D341Med (cell line): ENCODE measurements around the gene CHD1L.
"Not testable (repeated sequence)": the region's sequence is repeated elsewhere in the genome, so short reads cannot be mapped to it uniquely, and the experiment has no call there.

ENCODE experiments used
- DNase-seq: peaks from one replicate; pipeline ENCODE4 v3.0.0; 2012; ENCODE audit warnings: low spot score

CHD1L gene

DNA sequence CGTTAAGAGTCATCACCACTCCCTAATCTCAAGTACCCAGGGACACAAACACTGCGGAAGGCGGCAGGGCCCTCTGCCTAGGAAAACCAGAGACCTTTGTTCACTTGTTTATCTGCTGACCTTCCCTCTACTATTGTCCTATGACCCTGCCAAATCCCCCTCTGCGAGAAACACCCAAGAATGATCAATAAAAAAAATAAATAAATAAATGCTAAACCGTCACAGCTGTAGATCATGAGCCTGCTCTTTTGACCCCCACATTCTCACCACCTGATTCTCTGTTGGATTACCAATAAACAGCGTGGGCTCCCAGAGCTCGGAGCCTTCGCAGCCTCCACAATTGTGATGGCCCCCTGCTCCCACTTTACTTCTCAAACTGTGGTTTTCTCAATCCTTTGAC, 8.6 kb upstream of the CHD1L start:
- not testable (repeated sequence) for DNase-seq

DNA sequence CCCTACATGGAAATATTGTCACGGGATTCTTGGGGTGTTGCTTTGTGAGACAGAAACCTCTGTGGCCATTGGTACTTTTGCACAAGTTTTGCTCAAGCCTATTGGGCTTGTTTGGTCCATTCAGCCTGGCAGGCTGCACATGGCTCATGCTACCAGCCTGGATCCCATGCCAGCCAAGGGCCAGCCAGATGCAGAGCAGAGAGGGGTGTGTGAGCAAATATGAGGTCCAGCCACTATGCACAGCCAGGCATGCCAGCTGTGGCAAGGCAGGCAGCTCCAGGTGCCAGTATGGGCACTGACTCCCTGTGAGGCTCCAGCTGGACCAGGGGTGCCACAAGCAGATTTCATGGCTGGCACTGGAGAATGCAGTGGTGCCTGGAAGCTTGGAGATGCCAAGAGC, 6.7 kb upstream of the CHD1L start:
- DNase-seq = no peak

DNA sequence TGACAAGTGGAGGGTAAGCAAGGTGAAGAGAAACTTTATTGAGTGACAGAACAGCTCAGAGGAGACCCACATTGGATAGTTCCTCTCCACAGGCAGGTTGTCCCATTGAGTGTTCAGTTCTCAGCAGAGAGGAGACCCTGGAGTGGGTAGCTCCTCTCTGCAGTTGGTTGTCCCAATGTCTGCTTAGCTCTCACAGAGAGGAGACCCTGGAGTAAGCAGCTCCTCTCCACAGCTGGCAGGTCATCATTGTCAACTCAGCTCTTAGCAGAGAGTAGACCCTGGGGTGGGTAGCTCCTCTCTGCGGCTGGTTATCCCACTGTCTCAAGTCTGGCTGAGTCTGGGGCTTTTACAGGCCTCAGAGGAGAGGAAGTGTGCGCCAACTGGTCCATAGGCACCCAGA, 6.0 kb upstream of the CHD1L start:
- no peak for DNase-seq

DNA sequence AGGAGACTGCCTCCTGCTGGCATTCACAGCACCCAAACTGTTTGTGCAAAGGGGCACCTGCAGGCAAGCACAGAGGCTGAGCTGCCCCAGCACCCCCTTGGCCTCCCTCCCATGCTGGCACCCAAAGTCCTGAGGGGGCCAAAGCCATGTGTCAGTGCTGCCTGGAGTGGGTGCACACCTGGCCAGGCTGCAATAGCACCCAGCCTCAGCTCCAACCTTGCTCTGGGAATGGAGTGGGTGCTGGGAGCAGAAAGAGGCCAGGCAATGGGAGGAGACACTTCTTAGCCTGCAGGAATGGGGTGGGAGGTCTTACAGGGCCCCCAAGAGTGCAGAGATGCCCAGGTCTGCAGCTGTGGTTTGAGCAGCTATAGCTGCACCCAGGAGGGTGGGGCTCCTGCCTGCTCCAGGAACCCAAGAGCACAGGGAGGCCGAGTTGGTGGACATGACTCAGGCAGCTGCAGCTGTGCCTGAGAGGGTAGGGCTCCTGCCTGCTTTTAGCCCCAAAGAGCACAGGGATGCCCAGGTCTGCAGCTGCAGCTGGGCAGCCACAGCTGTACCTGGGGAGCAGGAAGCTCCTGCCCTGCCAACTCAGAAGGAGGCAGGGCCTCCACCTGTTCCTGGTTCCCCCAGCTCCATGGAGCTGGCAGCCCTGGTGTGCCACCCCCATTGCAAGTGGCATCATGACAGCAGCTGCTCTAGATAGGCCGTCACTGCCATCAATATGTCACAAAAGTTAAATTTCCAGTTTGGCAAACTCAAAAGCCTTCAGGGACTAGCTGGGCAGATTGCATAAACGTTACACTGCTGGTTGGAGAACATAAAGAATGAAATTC, 5.3 kb upstream of the CHD1L start:
- DNase-seq = no peak

DNA sequence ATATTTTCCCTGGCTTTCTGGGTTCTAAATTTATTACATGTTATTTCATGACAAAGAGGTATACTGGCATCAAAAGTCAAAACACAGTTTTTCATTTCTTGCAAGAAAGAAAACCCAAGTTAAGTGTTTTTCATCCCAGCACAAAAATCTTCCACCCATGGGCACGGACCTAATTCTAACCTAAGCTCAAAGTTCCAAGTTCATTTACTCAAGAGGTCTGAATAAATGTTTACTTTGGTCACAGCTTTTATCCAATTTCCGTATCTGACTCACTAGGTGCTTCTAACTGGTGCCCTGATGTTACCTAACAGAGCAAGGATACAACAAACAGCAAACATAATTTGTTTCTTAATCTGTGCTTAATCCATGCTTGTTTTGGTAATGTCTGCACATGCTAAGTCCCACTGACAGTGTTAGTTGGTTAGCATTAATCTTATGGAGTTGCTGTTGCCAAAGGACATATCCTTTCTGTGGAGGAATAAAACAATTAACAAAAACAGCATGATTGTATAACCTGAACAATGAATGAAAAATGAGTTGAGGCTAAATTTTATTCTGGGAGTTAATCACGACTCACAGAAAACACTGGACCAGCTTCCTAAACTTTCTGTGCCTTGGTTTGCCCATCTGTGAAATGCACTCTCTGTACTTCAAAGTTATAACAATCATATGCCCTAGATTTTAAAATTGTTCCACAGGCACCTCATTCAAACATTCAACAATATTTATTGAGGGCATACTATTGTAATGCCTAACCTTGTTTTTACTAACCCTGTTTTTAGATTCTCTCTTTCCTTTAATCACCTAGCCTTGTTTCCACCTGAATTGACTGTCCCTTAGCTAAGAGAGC, 4.2 kb upstream of the CHD1L start:
- no peak for DNase-seq

DNA sequence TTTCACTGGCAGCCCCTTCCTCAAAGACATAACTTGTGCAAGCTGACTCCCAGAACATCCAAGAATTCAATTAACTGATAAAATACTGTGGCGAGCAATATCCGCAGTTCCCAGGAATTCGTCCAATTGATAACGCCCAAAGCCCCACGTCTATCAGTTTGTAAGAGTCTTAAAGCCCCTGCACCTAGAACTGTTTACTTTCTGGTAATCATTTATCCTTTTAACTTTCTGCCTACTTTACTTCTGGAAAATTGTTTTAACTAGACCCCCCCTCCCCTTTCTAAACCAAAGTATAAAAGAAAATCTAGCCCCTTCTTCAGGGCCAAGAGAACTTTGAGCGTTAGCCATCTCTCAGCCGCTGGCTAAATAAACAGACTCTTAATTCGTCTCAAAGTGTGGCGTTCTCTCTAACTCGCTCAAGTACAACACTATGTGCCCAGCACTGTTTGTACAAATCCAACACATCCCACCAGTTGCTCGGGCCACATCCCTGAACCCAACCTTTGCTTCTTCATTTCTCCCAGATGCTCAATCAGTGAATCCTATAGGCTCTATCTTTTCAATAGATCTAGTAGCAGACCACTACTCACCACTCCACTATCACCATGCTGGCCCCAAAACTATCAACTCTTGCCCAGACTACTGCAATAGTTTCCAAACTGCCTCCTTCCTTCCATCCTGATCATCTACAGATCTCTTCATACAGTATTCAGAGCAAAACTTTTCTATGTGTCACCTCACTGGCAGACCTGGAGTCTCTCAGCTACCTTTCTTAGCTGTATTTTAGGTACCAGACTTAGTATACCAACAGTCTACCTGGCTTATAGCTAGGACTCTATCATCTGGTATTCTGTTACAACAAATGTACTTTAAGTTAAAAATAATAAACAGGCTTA, 3.3 kb upstream of the CHD1L start:
- DNase-seq = no peak

DNA sequence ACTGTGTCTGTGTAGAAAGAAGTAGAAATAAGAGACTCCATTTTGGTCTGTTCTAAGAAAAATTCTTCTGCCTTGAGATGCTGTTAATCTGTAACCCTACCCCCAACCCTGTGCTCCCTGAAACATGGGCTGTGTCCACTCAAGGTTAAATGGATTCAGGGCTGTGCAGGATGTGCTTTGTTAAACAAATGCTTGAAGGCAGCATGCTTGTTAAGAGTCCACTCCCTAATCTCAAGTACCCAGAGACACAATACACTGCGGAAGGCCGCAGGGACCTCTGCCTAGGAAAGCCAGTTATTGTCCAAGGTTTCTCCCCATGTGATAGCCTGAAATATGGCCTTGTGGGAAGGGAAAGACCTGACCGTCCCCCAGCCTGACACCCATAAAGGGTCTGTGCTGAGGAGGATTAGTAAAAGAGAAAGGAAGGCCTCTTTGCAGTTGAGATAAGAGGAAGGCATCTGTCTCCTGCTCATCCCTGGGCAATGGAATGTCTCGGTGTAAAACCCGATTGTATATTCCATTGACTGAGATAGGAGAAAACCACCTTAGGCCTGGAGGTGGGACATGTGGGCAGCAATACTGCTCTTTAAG, 2.3 kb upstream of the CHD1L start:
- DNase-seq = not testable (repeated sequence)

DNA sequence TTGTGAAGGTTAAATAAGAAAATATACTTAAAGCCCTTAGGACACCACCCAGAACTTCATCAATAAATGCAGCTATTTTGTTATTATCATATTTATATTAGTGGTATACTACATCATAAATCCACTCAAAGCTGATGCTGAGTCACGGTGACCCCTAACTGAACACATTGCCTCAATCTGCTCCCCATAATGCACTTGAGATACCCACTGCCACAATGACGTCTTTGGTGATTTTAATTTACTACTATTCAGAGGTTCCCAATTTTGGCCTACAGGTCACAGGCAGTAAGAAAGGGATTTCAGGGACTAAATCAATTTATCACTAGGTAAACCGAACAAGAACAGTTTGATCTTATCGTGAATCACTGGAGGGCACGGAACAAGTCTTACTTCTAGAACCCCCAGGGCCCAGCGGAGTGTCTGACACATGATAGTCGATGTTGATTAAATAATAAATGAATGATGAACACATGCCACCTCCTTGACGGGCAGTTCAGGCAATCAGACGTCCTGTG, 493 bp upstream of the CHD1L start:
- DNase-seq = no peak

DNA sequence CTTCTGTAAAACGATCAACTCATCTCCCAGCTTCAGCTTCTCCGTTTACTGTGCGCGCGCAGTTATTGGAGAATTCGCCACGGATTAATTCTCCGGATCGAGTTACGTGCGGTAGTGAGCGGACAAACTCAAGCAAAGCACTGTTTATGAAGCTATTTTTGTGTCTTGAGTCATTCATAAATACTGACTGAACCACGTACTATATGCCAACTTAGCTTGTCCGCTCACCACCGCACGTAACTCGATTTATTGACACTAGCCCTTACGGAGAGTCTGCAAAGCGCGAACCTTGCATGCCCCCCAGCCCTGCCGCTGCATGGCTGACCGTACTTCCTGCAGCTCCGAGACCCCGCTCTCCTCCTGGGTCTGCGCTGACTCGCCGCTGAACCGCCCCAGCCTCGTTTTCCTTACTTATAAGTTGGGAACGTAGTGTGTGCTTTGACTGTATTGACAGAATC, 773 bp downstream of the CHD1L start:
- peak; percentile 73 for DNase-seq

DNA sequence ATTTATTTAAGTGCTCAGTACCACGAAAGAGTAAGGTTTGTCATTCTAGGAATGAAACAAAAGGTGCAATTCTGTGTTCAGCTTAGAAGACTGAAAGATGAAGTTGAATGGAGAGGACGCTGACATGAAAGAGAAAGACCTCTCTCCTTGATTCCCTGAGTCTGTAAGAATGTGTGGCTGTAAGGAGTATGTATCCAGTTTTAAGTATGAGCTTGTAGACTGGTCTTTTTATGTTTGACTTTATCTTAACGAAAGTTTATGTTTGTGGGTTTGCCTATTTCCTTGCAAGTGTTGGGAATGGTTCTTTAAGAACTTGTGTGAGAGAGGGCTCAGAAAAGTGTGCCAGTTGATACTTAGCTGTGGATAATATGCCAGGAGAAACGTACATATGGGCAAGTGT, 1.4 kb downstream of the CHD1L start:
- no peak for DNase-seq

DNA sequence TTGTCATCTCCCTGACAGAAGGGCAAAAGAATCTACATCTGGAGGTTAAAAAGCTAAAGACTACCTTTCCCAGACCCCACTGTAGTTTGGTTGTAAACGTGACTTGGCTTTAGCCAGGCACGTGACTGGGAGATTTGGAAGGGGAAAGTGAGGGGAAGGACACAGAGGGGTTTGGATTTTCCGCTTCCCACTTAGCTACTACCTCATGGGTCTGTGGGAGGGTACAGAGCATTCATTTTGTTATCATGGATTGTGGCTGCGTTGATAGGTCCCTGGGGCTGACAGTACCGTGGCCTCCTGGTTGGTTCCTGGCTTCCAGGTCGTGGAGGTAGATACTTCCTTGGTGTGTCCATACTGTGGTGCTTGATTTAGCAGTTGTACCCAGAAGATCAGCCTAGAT, 2.6 kb downstream of the CHD1L start:
- no peak for DNase-seq

DNA sequence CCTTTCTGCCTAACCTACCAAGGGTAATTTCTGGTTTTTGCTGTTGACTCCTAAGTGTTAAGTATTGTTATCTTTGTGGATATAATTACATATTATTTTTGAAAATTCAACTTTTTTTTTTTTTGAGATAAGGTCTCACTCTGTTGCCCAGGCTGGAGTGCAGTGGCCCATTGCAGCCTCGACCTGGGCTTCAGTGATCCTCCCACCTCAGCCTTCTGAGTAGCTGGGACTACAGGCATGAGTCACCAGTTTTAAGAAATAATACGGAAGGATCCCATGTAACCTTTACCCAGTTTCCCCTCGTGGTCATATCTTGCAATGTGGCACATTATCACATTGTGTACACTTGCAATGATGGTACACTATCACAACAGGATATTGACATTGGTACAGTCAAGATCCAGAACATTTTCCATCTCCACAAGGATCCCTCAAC, 3.1 kb downstream of the CHD1L start:
- no peak for DNase-seq

DNA sequence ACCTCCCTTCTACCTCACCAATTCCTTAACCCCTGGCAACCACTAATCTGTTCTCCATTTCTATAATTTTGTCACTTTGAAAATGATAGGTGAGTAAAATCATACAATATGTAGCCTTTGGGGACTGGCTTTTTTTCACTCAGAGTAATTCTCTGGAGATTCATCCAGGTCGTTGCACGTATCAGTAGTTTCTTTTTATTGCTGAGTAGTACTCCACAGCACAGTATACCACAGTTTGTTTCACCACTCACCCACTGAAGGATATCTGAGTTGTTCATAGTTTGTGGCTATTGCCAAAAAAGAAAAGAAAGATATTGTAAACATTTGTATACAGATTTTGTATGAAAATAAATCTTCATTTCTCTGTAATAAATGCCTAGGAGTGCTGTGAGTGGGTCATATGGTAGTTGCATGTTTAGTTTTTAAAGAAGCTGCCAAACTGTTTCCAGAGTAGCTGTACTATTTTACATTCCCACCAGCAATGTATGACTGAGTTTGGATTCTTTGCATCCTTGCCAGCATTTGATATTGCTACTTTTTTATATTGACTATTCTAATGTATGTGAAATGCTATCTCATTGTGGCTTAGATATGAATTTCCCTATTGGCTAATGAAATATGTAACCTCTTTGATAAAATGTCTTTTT, 3.7 kb downstream of the CHD1L start:
- no peak for DNase-seq

DNA sequence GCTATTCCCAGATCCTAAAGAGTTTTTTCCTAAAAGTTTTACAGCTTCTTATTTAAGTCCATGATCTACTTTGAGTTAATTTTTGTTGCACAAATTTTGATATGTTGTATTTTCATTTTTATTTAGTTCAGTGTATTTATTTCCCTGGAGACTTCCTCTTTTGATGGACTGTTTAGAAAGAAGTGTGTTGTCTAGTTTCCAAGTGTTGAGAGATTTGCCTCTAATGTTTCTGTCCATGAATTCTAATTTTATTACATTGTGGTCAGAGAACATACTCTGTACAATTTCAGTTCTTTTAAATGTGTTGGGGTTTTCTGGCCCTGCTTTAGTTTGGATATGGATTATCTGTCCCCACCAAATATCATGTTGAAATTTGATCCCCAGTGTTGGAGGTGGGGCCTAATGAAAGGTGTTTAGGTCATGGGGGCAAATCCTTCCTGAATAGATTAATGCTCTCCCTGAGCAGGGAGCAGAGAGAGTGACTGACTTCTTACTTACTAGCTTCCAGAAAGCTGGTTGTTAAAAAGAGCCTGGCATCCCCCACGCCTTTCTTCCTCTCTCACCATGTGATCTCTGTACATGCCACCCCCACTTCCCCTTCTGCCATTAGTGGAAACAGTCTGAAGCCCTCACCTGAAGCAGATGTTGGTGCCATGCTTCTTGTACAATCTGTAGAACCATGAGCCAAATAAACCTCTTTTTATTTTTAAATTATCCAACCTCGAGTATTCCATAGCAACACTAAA, 4.6 kb downstream of the CHD1L start:
- DNase-seq = no peak

DNA sequence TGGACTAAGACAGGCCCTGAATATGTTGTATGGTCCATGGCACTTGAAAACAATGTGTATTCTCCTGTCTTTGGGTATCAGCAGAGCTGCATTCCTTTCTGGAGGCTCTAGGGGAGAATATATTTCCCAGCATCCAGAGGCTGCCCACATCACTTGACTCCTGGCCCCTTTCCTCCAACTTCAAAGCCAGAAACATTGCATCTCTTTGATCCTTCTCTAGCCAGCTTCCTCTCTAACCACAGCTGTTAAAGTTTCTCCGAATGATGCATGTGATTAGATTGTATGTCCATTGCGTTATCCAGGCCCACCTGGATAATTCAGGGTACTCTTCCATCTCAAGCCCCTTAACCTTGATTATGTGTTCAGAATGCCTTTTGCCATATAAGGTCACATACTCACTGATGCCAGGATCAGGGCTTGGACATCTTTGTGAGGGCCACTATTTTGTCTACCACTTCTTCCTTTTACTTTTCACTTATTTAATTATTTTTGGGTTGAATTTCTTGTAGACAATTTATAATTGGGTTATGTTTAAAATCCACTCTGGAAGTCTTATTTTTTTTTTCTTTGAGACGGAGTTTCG, 5.3 kb downstream of the CHD1L start:
- no peak for DNase-seq

DNA sequence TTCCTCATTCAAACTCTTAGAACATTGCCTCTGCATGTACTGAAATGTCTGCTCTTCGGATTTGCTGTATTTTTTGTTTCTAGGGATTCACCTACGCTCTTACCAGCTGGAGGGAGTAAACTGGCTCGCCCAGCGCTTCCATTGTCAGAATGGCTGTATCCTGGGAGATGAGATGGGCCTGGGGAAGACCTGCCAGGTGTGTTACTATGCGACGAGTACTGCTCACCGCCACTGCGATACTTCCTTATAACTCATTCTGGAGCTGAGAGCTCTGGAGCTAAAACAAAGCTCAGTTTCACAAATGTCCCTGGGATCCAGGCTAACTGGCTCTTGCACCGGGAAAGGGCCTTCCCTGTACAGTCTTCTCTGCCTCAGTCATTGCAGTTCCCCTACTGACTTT, 10.1 kb downstream of the CHD1L start:
- no peak for DNase-seq

DNA sequence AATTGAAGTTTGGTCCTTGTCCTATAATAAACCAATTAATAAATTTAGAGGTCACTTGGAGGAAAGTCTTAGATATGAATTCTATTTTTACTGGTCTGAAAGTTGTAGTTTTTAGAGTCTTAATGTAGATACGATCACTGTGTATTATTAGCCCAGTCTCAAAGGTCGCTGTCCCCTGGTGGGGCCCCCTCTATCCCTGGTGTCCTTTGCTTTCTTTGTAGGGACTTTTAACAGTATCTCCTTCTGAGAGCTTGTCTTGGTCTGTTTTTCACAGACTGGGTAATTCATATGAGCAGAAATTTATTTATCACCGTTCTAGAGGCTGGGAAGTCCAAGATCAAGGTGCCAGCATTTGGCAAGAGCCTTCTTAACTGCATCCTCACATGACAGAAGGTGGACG, 18.5 kb downstream of the CHD1L start:
- DNase-seq = no peak

DNA sequence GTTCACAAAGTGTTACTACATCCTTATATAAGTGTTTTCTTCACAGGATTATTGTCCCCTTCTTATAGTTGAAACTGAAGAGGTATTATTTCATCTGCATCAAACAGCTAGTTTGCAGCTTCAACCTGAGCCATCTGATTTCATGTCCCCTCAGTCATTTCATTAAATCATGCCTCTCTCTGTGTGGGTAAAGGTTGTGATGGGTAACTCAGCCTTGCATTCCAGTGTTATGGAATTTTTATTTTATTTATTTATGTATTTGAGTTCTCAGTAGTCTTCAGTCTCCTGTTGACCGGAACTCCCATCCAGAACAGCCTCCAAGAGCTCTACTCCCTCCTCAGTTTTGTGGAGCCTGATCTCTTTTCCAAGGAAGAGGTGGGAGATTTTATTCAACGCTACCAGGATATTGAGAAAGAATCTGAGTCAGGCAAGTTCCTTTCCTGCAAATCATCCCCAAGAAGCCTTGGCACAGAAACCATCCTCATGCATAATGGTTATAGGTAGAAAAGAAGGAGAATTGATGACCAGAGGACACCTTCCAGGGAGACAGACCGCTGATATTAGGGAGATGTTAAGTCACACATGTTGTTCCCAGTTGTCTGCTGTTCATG, 21.8 kb downstream of the CHD1L start:
- DNase-seq = no peak

DNA sequence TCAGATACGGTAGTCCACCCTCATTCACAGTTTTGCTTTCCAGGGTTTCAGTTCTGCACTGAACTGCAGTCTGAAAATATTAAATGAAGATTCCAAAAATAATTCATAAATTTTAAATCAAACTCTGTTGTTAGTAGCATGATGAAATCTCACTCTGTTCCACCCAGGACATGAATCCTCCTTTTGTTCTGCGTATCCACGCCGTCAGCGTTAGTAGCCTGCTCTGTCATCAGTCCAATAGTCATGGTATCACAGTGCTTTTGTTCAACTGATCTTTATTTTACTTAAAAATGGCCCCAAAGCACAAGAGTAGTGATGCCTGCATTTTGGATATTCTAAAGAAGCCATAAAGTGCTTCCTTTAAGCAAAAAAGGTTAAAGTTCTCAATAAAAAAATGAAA, 23.9 kb downstream of the CHD1L start:
- DNase-seq = no peak

DNA sequence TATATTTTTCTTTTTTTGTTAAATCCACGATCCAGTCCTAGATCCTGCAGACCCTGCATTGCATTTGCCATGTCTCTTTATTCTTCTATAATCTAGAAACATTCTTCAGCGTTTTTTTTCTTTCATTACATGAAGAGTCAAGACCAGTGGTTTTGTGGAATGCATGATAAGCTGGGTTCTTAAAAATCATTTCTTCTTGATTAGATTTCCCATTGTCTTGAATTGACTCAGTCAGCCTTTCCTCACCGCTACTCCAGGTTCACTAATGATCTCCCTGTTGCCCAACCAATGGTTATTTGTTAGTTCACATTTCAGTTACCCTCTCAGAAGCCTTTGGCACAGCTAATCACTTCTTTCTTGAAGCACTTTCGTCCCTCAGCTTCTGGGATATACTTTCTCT, 25.2 kb downstream of the CHD1L start:
- no peak for DNase-seq
